Stimulated activated CD8-positive, alpha-beta memory T cell treated with anti-CD3 and anti-CD28 coated beads, Interleukin-15, amount 100 ng/mL, for 4 hours (primary cell): ENCODE data around the gene OLFM1.
"Not testable (repeated sequence)": the region's sequence is repeated elsewhere in the genome, so short reads cannot be mapped to it uniquely, and the experiment has no call there.

ENCODE experiments used
- DNase-seq, 2 donors: peaks; one replicate each; pipeline ENCODE4 v3.0.0-alpha.2; 2020; ENCODE audit warnings: low read depth in 2 of 2

Gene OLFM1

GRCh38 chr9:135106551-135107270 lies 19.2 kb downstream of the OLFM1 start:
- DNase-seq: no peak

GRCh38 chr9:135107581-135108235 lies 20.2 kb downstream of the OLFM1 start:
- no peak for DNase-seq

GRCh38 chr9:135108831-135109510 lies 21.5 kb downstream of the OLFM1 start:
- DNase-seq: no peak

- no peak for DNase-seq
Observed at GRCh38 chr9:135109650-135110049, 22.2 kb downstream of the OLFM1 start.

GRCh38 chr9:135110416-135110815 lies 22.9 kb downstream of the OLFM1 start:
- no peak for DNase-seq

- not testable (repeated sequence) for DNase-seq
Observed at GRCh38 chr9:135111600-135111999, 24.1 kb downstream of the OLFM1 start.

- no peak for DNase-seq
Observed at GRCh38 chr9:135116371-135116770, 28.9 kb downstream of the OLFM1 start.

GRCh38 chr9:135116881-135117280 lies 29.4 kb downstream of the OLFM1 start:
- no peak for DNase-seq

- DNase-seq: no peak
Observed at GRCh38 chr9:135117281-135117680, 29.8 kb downstream of the OLFM1 start.

- no peak for DNase-seq
Observed at GRCh38 chr9:135119496-135120064, 32.1 kb downstream of the OLFM1 start.

- DNase-seq: no peak
Observed at GRCh38 chr9:135120249-135120648, 32.8 kb downstream of the OLFM1 start.

GRCh38 chr9:135122316-135122715 lies 34.8 kb downstream of the OLFM1 start:
- no peak for DNase-seq

GRCh38 chr9:135123126-135123772 lies 35.8 kb downstream of the OLFM1 start:
- no peak for DNase-seq

- DNase-seq: no peak
Observed at GRCh38 chr9:135123773-135124134, 36.3 kb downstream of the OLFM1 start.

- DNase-seq: no peak
Observed at GRCh38 chr9:135126451-135127187, 39.2 kb downstream of the OLFM1 start.

GRCh38 chr9:135127718-135128670 lies 40.5 kb downstream of the OLFM1 start:
- DNase-seq: no peak

- DNase-seq: no peak
Observed at GRCh38 chr9:135129137-135129695, 41.7 kb downstream of the OLFM1 start.

- DNase-seq: no peak
Observed at GRCh38 chr9:135130207-135130976, 42.9 kb downstream of the OLFM1 start.

GRCh38 chr9:135131488-135131887 lies 44.0 kb downstream of the OLFM1 start:
- DNase-seq: no peak
